ENCODE results near the gene HPSE2. TPM values are rescaled to one million over a fixed set of nuclear protein-coding genes. Genes with fewer than 3 reads are reported as not detected.

HPSE2 gene
- total RNA-seq, 1 donor from 2014 or later, result not detected

GRCh38 chr10:98621630-98622029 lies 614.0 kb downstream of the HPSE2 start:
- intact Hi-C loops (cut with micrococcal nuclease), result no loop called here
- TF ChIP-seq CTCF (IDR thresholded peaks at IDR 0.05; ENCODE audit: borderline replicate concordance), result no peak
- Histone ChIP-seq H3K9me3 (replicated peaks) (no peaks in the 10 kb centered on the region), H3K27ac (replicated peaks) (no peak overlapping the region), H3K36me3 (no peaks in the 10 kb centered on the region), H3K4me1 (no peaks in the 10 kb centered on the region), H3K27me3 (ENCODE audit: low read depth) (peaks cover 5% of the 10 kb centered on the region), H3K4me3 (no peak overlapping the region)
- DNase-seq, result no peak

GRCh38 chr10:98620503-98620902 lies 615.1 kb downstream of the HPSE2 start:
- no peaks in the 10 kb centered on the region for H3K4me1 ChIP-seq
- no peak for TF ChIP-seq CTCF (IDR thresholded peaks at IDR 0.05; ENCODE audit: borderline replicate concordance)
- no peaks in the 10 kb centered on the region for H3K9me3 ChIP-seq (replicated peaks)
- intact Hi-C loops (cut with micrococcal nuclease), result no loop called here
- no peak overlapping the region for H3K27ac ChIP-seq (replicated peaks)
- no peaks in the 10 kb centered on the region for H3K36me3 ChIP-seq
- no peak overlapping the region for H3K4me3 ChIP-seq
- peaks cover 5% of the 10 kb centered on the region for H3K27me3 ChIP-seq (ENCODE audit: low read depth)
- no peak for DNase-seq

- Histone ChIP-seq H3K9me3 (replicated peaks) (no peaks in the 10 kb centered on the region), H3K27ac (replicated peaks) (peak overlapping the region; percentile 17), H3K4me1 (no peaks in the 10 kb centered on the region), H3K27me3 (ENCODE audit: low read depth) (peaks cover 5% of the 10 kb centered on the region), H3K4me3 (no peak overlapping the region), H3K36me3 (no peaks in the 10 kb centered on the region)
- intact Hi-C loops (cut with micrococcal nuclease), result no loop called here
- DNase-seq, result no peak
- no peak for TF ChIP-seq CTCF (IDR thresholded peaks at IDR 0.05; ENCODE audit: borderline replicate concordance)
These were observed 616.2 kb downstream of the HPSE2 start for GRCh38 chr10:98619446-98619845.

- TF ChIP-seq CTCF (IDR thresholded peaks at IDR 0.05; ENCODE audit: borderline replicate concordance), result no peak
- Histone ChIP-seq H3K4me1 (no peaks in the 10 kb centered on the region), H3K9me3 (replicated peaks) (no peaks in the 10 kb centered on the region), H3K4me3 (no peak overlapping the region), H3K27me3 (ENCODE audit: low read depth) (peaks cover 5% of the 10 kb centered on the region), H3K36me3 (no peaks in the 10 kb centered on the region), H3K27ac (replicated peaks) (no peak overlapping the region)
- intact Hi-C loops (cut with micrococcal nuclease), result no loop called here
- no peak for DNase-seq
These were observed 617.6 kb downstream of the HPSE2 start for GRCh38 chr10:98617906-98618520.

GRCh38 chr10:98613446-98613845 lies 622.2 kb downstream of the HPSE2 start:
- H3K4me1 ChIP-seq, result peaks cover 14% of the 10 kb centered on the region
- H3K27ac ChIP-seq (replicated peaks), result no peak overlapping the region

More at GRCh38 chr10:98613446-98613845, 622.2 kb downstream of the HPSE2 start:
- Histone ChIP-seq H3K4me3 (no peak overlapping the region), H3K9me3 (replicated peaks) (no peaks in the 10 kb centered on the region), H3K27me3 (ENCODE audit: low read depth) (peaks cover 8% of the 10 kb centered on the region), H3K36me3 (no peaks in the 10 kb centered on the region)
- DNase-seq, result no peak
- no peak for TF ChIP-seq CTCF (IDR thresholded peaks at IDR 0.05; ENCODE audit: borderline replicate concordance)
- intact Hi-C loops (cut with micrococcal nuclease), result no loop called here
